Peyer's patch (tissue), 4 donors: ENCODE measurements around the gene TMEM267.

Experiments
- CTCF ChIP-seq, 6 experiments: fragments of 450-650 bp in 4 of 6; fragments of 200-600 bp in 2 of 6; sonication (generic) in 1 of 6; IDR thresholded peaks; one replicate each; pipeline ENCODE4 v1.5.1; 2017 to 2019; ENCODE audit warnings: antibody characterized with exemption in 6 of 6, mild to moderate bottlenecking in 3 of 6, moderate library complexity in 1 of 6
- POLR2A ChIP-seq, 2 donors: fragments of 450-650 bp; IDR thresholded peaks; one replicate each; pipeline ENCODE4 v1.5.1; 2017; ENCODE audit warnings: antibody characterized with exemption in 2 of 2, mild to moderate bottlenecking in 2 of 2, moderate library complexity in 2 of 2

- no peak for TF ChIP-seq POLR2A (IDR thresholded peaks at IDR 0.05)
- no peak for TF ChIP-seq CTCF (IDR thresholded peaks at IDR 0.05)
These were observed 62.1 kb downstream of the TMEM267 start for GRCh38 chr5:43421450-43422133.
